Measurements from ENCODE around the gene PDIA5. TPM values are rescaled to one million over a fixed set of nuclear protein-coding genes. Genes with fewer than 3 reads are reported as not detected.

Gene PDIA5
- total RNA-seq, 1 experiment from 2014 or later, result 24.3 TPM

DNA sequence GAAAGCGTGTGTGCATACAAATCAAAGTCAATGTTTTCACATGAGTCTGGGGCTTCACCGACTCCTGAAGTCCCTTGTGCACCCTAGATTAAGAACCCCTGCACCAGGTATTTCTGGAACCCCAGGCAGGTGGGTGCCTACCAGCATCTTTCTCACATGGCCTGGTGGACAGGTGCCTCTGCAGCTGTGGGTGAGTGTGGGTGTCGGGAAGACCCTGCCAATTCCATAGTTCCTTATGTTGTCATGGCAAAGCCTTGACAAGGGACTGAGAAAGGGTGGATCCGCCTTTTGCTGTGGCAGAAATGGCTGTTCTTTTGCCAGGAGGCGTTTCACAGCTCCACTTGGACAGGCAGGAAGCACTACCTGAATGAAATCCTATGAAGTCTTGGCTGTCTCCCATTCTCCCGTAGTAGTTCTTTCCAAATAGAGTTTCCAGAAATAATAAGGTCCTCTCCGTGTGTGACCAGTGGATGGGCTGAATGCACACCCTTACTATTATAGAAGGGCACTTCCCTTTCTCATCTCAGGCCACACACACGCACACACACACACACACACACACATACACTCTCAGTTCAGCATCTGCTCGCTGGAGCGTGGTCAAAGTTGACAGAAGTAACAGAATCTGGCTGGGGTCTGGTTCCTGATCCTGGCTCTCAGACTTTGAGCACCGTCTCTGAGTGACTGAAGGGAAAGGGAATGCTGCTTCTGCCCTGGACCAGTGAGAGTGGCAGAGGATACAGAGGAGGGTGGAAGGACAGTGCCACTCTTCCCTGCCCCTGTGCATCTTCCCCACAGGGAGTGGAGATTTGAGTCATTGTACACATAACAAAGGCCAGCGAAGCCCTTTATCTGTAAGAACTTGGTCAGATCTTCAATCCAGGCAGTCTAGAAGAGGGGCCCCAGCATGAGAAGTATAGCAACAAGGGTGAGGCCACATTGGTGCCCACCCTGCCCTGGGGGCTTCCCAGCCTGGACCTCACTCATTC, 38.7 kb downstream of the PDIA5 start:
- Histone ChIP-seq H3K27ac (ENCODE audit: insufficient read length, low read depth, low read length) (no peak overlapping the region), H3K4me2 (ENCODE audit: insufficient read depth, insufficient read length, low read length) (no peak overlapping the region), H3K79me2 (ENCODE audit: insufficient read depth, low read length) (no peaks in the 10 kb centered on the region), H4K8ac (replicated peaks; ENCODE audit: insufficient read length, low read depth, low read length) (no peak overlapping the region), H2BK20ac (ENCODE audit: low read depth, low read length, poor library complexity, severe bottlenecking) (no peak overlapping the region), H3K4me1 (ENCODE audit: insufficient read depth, low read length) (no peaks in the 10 kb centered on the region), H3T11ph (ENCODE audit: low read length) (no peak overlapping the region), H3K23ac (ENCODE audit: insufficient read length, low read depth, low read length) (no peak overlapping the region), H3K27me3 (ENCODE audit: insufficient read depth, low read length) (no peaks in the 10 kb centered on the region), H3K18ac (ENCODE audit: insufficient read length, low read depth, low read length) (no peak overlapping the region), H2BK12ac (ENCODE audit: insufficient read length, low read depth, low read length) (no peak overlapping the region), H3K79me1 (ENCODE audit: insufficient read depth, low read depth, low read length, poor library complexity, severe bottlenecking) (no peaks in the 10 kb centered on the region), H3K9me3 (ENCODE audit: control insufficient read depth, low read depth, low read length) (no peaks in the 10 kb centered on the region), H2BK15ac (ENCODE audit: low read depth, low read length) (no peak overlapping the region), H3K23me2 (ENCODE audit: insufficient read length, low read depth, low read length, poor library complexity, severe bottlenecking) (no peaks in the 10 kb centered on the region), H3K4ac (ENCODE audit: low read depth, low read length) (no peak overlapping the region), H4K5ac (ENCODE audit: insufficient read length, low read depth, low read length) (no peak overlapping the region), H2AK5ac (ENCODE audit: insufficient read length, low read length) (no peak overlapping the region), H4K20me1 (ENCODE audit: control insufficient read depth, insufficient read depth, insufficient read length) (peaks cover 4% of the 10 kb centered on the region), H2BK120ac (ENCODE audit: low read depth, low read length, poor library complexity, severe bottlenecking) (no peak overlapping the region), H3K56ac (ENCODE audit: insufficient read length, low read depth, low read length) (no peak overlapping the region), H4K91ac (ENCODE audit: insufficient read length, low read depth, low read length) (no peak overlapping the region), H3K9ac (ENCODE audit: extremely low read depth, insufficient read length, low read length) (no peak overlapping the region), H2AFZ (ENCODE audit: low read length) (no peak overlapping the region), H3K14ac (ENCODE audit: insufficient read depth, low read length) (no peak overlapping the region), H2BK5ac (ENCODE audit: insufficient read length, low read length) (no peak overlapping the region)
- TF ChIP-seq CTCF (conservative IDR thresholded peaks at IDR 0.05), result no peak
- H3K27ac Mint-ChIP-seq, result peak overlapping the region in 1 of 3 experiments; percentile 65; a peak in 2 of 7 replicates
- H3K9me3 Mint-ChIP-seq, result no peaks in the 10 kb centered on the region
- H3K4me1 Mint-ChIP-seq, result peaks cover 11 to 14% of the 10 kb centered on the region in 2 experiments
- no peaks in the 10 kb centered on the region for H3K27me3 Mint-ChIP-seq (ENCODE audit: low read depth)
- no peak for DNase-seq
- H3K4me3 Mint-ChIP-seq, result no peak overlapping the region
- peaks cover 18 to 53% (median 43%) of the 10 kb centered on the region in 3 experiments; a peak in 6 of 7 replicates for H3K36me3 Mint-ChIP-seq (ENCODE audit: insufficient read depth in 1 of 3, low read depth in 3 of 3)
- no CpG with 5 or more reads among the region's 12 CpGs for WGBS (ENCODE audit: extremely low coverage, insufficient read length, low lambda C conversion rate)

Measured in H9 (cell line).